Heart right ventricle (tissue), 16 donors: ENCODE measurements around the gene FAM234B. TPM values are rescaled to one million over a fixed set of nuclear protein-coding genes. Genes with fewer than 3 reads are reported as not detected.

Experiments
- ATAC-seq, 8 donors: fragments of 200-7000 bp; cut with Tn5 transposase; one replicate each; pipeline ENCODE4 v1.9.1; 2020; ENCODE audit warnings: mild to moderate bottlenecking in 8 of 8, moderate library complexity in 8 of 8, moderate number of reproducible peaks in 1 of 8
- DNase-seq, 2 donors: peaks; one replicate each; pipeline ENCODE4 v3.0.0-alpha.2; 2020
- H3K27ac ChIP-seq, 10 donors: fragments of 200-600 bp; sonication (generic) in 2 of 10; one replicate each; pipeline versions ENCODE4 v1.5.0 to v1.8.0; 2020 to 2022; ENCODE audit warnings: mild to moderate bottlenecking in 3 of 10
- H3K27me3 ChIP-seq, 7 donors: fragments of 200-600 bp; one replicate each; pipeline ENCODE4 v1.8.0; 2021 to 2022; ENCODE audit warnings: mild to moderate bottlenecking in 2 of 7
- H3K36me3 ChIP-seq, 9 donors: fragments of 200-600 bp; sonication (generic) in 1 of 9; one replicate each; pipeline versions ENCODE4 v1.5.0 to v1.8.0; 2020 to 2022; ENCODE audit warnings: mild to moderate bottlenecking in 2 of 9
- H3K4me1 ChIP-seq, 9 donors: fragments of 200-600 bp; sonication (generic) in 1 of 9; one replicate each; pipeline versions ENCODE4 v1.5.0 to v1.8.0; 2020 to 2022; ENCODE audit warnings: mild to moderate bottlenecking in 4 of 9
- H3K4me3 ChIP-seq, 10 donors: fragments of 200-600 bp; sonication (generic) in 2 of 10; one replicate each; pipeline versions ENCODE4 v1.5.0 to v1.8.0; 2020 to 2022; ENCODE audit warnings: mild to moderate bottlenecking in 7 of 10, moderate library complexity in 2 of 10
- H3K9me3 ChIP-seq, 11 donors: fragments of 200-600 bp in 10 of 11; sonication (generic) in 2 of 11; one replicate each; pipeline versions ENCODE4 v1.5.0 to v1.8.0; 2013 to 2022; ENCODE audit warnings: mild to moderate bottlenecking in 2 of 11, control low read depth in 1 of 11, moderate library complexity in 1 of 11
- WGBS, 2 donors: extraction: QIAGEN DNeasy Blood & Tissue Kit; methylation state at CpG; one replicate each; pipeline ENCODE4 v1.1.7; 2013; ENCODE audit warnings: inconsistent platforms in 1 of 2; 5-methylcytosine and 5-hydroxymethylcytosine counted together
- intact Hi-C, 10 donors: fragments of 100-400 bp; cut with DNase I; formaldehyde crosslinking; loops; one replicate each; pipeline versions ENCODE4 v1.11.1 to v1.14.2; 2022
- polyA plus RNA-seq, 2 donors: library from polyadenylated mRNA; stranded (reverse); fragments of 200-250 nt; gene quantifications; one replicate each; pipeline ENCODE4 v1.2.3, GENCODE V29; 2013
- total RNA-seq, 10 donors: library from RNA; stranded (reverse); fragmentation: NEBNext Ultra II Directional in 3 of 10; extraction: Animal tissue kit (Norgen Biotek cat#: 25700) in 3 of 10; gene quantifications; one replicate each; pipeline versions ENCODE4 v1.2.1 to v1.2.4, GENCODE V29; 2021 to 2023
- TF ChIP-seq, protein P1 (sequence below), 9 donors: fragments of 200-600 bp; sonication (generic) in 2 of 9; IDR thresholded peaks; one replicate each; pipeline versions ENCODE4 v1.5.0 to v1.8.0; 2021 to 2022; ENCODE audit warnings: antibody characterized with exemption in 9 of 9, mild to moderate bottlenecking in 5 of 9, moderate library complexity in 1 of 9
- donor health status: Arrhythmogenic right ventricular cardiomyopathy.
- donor health status: ischemic (EF 13 %, LVEDD 7.1; RV severe dilation, severe dysfunction).
- donor health status: healthy with polysubstance abuse.
- donor health status: DM: no; HTN: yes; CAD: no.
- donor health status: DM: no; HTN: no; CAD: no.
- donor health status: ischemic (EF 25% LVEDD 6.9; RV normal size, moderate dysfunction).
- donor health status: ischemic (EF 25% LVEDD 5.7; RV mildly dilated, moderate dysfunction).
- donor health status: healthy.
- donor health status: DM: yes; HTN: yes; CAD: no.
- donor health status: Ischemic cardiomyopathy.
- donor health status: ischemic (EF 35%, LVEDD 5.7; RV mildly dilated, moderate dysfunction).
- donor health status: nonischemic (EF 11% LVEDD 7.7; RV severe dilation, severe dysfunction).
- donor health status: DM: yes; HTN: yes; CAD: no.
- donor health status: PGD.
- donor health status: ischemic (EF 29% LVEDD 5.4; RV normal size, mild dysfunction).
- donor health status: nonischemic (EF 23%, LVEDD 6.1; RV moderate dilation, normal function).

The FAM234B gene
- total and polyA plus RNA-seq, 12 donors: 0.59 to 3.6 (median 2.2) TPM

DNA sequence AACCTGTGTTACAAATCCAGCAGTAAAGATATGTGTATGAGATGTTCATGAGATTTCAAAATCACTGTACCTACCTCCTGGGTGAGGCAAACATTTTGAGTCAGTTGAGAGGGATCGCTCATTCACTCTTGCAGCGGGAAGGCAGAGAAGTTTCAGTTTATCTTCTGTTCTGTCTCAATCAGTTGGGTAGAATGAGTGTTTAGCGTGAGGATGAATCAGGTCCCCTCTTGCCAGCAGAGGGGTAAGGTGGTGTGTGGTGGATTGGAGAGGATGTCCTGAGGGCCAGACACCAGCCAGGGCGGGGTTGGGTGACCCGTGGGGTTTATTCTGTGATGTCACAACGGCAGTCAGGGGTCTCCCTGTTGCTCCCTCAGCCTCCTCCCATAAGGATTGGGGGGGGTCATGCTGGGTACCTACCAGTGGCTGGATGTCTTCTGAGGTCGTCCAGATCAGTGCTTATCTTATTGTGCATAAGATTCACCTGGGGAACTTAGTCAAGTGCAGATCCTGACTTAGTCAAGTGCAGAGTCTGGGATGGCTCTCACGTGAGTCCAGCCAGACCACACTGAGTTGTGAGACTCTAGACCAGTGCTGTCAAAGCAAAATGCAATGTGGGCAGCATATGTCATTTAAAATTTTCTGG lies 59.3 kb downstream of the FAM234B start, which contains the start of gene GSG1:
TSS of gene GSG1 (minus strand) at position 277 of the 643 bp plus-strand sequence. CDS start at position 122, 155 bp downstream.
- TF ChIP-seq, protein P1, sequence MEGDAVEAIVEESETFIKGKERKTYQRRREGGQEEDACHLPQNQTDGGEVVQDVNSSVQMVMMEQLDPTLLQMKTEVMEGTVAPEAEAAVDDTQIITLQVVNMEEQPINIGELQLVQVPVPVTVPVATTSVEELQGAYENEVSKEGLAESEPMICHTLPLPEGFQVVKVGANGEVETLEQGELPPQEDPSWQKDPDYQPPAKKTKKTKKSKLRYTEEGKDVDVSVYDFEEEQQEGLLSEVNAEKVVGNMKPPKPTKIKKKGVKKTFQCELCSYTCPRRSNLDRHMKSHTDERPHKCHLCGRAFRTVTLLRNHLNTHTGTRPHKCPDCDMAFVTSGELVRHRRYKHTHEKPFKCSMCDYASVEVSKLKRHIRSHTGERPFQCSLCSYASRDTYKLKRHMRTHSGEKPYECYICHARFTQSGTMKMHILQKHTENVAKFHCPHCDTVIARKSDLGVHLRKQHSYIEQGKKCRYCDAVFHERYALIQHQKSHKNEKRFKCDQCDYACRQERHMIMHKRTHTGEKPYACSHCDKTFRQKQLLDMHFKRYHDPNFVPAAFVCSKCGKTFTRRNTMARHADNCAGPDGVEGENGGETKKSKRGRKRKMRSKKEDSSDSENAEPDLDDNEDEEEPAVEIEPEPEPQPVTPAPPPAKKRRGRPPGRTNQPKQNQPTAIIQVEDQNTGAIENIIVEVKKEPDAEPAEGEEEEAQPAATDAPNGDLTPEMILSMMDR (IDR thresholded peaks at IDR 0.05): no peak
- peaks cover 0 to 7% (median 0%) of the 10 kb centered on the region in 11 donors for H3K9me3 ChIP-seq
- H3K27ac ChIP-seq: peak within 1 kb of the TSS; percentile 86 to 98 (median 96)
- intact Hi-C loops: loop anchor here in 5 of 10 donors (5.0 kb wide), 4 partner anchors 44 to 101 kb away; partner anchors contain the start of genes HEBP1 (in 2 of the 5) and EMP1 (in 1 of the 5)
- no peak within 1 kb of the TSS for H3K4me3 ChIP-seq
- ATAC-seq (no peak), DNase-seq (no peak)
- 95% methylated on average over 8 of the region's 8 CpGs for WGBS, 2 donors
- H3K27me3 ChIP-seq: no peaks in the 10 kb centered on the region
- H3K36me3 ChIP-seq: no peaks in the 10 kb centered on the region
- H3K4me1 ChIP-seq: peaks cover 10 to 49% (median 34%) of the 10 kb centered on the region in 9 donors

DNA sequence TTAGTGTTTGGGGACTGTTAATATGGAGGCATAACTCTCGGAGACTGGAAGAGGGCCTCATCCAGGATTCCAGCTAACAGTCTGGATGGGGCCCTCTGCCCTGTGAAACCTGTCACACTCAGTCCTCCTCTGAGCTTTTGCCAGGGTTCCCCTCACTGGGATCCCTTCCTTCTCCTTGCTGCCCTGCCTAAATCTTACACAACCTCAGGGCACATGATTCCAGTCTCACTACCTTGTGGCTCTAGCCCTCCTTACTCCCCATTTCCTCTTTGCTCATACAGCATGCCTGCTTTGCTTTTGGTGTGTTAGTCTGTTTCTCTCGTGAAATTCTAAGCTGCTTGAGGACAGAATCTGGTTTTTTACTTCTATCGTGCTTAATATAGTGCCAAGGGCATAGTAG lies 60.2 kb downstream of the FAM234B start:
- ATAC-seq: no peak

DNA sequence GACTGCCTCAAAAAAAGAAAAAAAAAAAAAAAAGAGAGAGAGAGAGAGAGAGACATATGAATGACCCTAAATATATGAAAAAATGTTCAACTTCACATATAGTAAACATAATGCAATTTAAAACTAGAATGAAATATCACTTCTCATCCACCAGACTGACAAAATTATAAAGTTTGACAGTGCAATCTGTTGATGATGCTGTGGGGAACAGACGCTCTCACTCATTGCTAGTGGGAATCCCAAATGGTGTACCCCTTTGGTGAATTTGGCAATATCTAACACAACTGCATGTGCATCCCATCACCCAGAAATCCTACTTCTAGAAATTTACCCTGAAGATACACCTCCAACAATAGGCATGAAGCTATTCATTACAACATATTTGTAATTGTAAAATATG lies 61.6 kb downstream of the FAM234B start:
- DNase-seq (no peak), ATAC-seq (no peak)
- 88 to 92% methylated on average over 1 of the region's 1 CpG for WGBS, 2 donors
- Histone ChIP-seq H3K36me3 (no peaks in the 10 kb centered on the region), H3K27ac (no peak overlapping the region), H3K4me1 (peaks cover 7 to 26% (median 12%) of the 10 kb centered on the region in 9 donors), H3K4me3 (no peak overlapping the region), H3K9me3 (peaks cover 0 to 7% (median 0%) of the 10 kb centered on the region in 11 donors), H3K27me3 (no peaks in the 10 kb centered on the region)
- TF ChIP-seq, protein P1 (IDR thresholded peaks at IDR 0.05): no peak
- intact Hi-C loops: no loop called here

More for the DNA sequence above, 60.2 kb downstream of the FAM234B start:
- Histone ChIP-seq H3K9me3 (peaks cover 0 to 7% (median 0%) of the 10 kb centered on the region in 11 donors), H3K27me3 (no peaks in the 10 kb centered on the region), H3K27ac (no peak overlapping the region), H3K36me3 (no peaks in the 10 kb centered on the region), H3K4me1 (peaks cover 8 to 40% (median 26%) of the 10 kb centered on the region in 9 donors), H3K4me3 (no peak overlapping the region)
- WGBS, 2 donors: 90 to 91% methylated on average over 3 of the region's 3 CpGs
- TF ChIP-seq, protein P1 (IDR thresholded peaks at IDR 0.05): no peak
- intact Hi-C loops: loop anchor here in 5 of 10 donors (5.0 kb wide), 4 partner anchors 43 to 102 kb away; partner anchors contain the start of genes HEBP1 (in 2 of the 5) and EMP1 (in 1 of the 5)
- no peak for DNase-seq

DNA sequence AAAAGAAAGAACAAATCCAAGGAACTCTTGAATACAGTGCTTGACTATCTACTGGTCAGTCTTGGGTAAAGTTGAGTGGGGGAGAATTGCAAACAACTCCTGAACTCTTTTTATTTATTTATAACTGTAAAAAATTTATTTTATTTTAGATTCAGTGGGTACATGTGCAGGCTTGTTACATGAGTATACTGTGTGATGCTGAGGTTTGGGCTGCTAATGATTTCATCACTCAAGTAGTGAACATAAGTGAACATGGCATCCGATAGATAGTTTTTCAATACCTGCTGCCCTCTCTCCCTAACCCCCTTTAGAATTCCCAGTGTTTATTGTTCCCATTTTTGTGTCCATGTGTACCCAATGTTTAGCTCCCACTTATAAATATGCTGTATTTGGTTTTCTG lies 62.5 kb downstream of the FAM234B start:
- intact Hi-C loops: no loop called here
- H3K4me1 ChIP-seq: peaks cover 3 to 20% (median 8%) of the 10 kb centered on the region in 9 donors
- no peaks in the 10 kb centered on the region for H3K27me3 ChIP-seq
- H3K4me3 ChIP-seq: no peak overlapping the region
- DNase-seq (no peak), ATAC-seq (no peak)
- H3K27ac ChIP-seq: no peak overlapping the region
- H3K9me3 ChIP-seq: peaks cover 0 to 7% (median under 1%) of the 10 kb centered on the region in 11 donors
- 98 to 100% methylated on average over 1 of the region's 1 CpG for WGBS, 2 donors
- H3K36me3 ChIP-seq: no peaks in the 10 kb centered on the region
- TF ChIP-seq, protein P1 (IDR thresholded peaks at IDR 0.05): no peak
